Putamen (tissue), 1 donor: ENCODE results near the gene RFXAP.

ENCODE experiments used
- DNase-seq: peaks from one replicate; pipeline ENCODE4 v3.0.0-alpha.2; 2016; ENCODE audit warnings: low spot score

Gene RFXAP

GRCh38 chr13:36870050-36870692 is 51.1 kb downstream of the RFXAP start:
- no peak for DNase-seq

GRCh38 chr13:36872621-36873020 is 53.6 kb downstream of the RFXAP start:
- no peak for DNase-seq

DNA sequence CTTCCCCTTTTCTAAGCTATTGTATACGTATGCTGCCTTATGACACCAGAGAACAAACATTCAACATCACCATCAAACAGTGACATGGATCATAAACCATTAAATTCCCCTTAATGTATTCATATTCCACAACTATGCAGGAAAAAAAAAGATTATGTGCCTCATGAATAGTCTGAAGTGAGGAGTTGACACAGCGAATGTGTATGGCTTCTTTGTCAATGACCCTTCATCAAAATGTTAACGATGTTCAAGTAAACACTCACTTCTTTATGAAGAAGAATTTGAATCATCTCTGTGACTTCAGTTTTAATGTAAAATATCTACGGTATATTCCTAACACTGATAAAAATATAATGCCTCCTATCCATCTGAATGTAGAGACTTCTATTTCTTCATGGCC is 56.4 kb downstream of the RFXAP start:
- DNase-seq, result no peak

DNA sequence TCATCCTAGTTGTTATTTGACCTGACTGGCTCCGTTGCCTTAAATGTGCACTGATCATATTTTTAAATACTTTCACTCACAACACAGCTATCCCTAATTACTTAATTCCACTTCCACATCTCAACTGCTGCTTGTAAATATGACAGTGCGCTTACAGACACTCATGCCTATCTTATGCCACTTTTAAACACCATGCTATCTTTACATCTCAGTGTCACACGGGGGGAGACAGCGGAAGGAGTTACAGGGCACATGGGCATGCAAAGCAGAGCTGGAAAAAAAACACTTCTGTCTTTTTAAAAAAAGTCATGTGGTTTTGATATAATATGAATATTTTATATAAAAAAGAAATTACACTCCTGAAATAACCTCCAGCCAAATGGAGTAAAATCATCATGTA is 56.9 kb downstream of the RFXAP start:
- no peak for DNase-seq
